GM21423 (cell line): Measurements from ENCODE around the gene FHIT.
A peak's percentile ranks its signal among the peaks of the same experiment; 100 is the strongest.
"Not testable (repeated sequence)": the region's sequence is repeated elsewhere in the genome, so short reads cannot be mapped to it uniquely, and the experiment has no call there.

ENCODE experiments used
- ATAC-seq: cut with Tn5 transposase; IDR thresholded peaks from one replicate; pipeline ENCODE4 v1.9.1; 2021; ENCODE audit warnings: mild to moderate bottlenecking, moderate library complexity; ENCODE audit not compliant: unreplicated experiment

Gene FHIT

GRCh38 chr3:61227799-61228198, 23.5 kb downstream of the FHIT start:
- ATAC-seq, result no peak

- no peak for ATAC-seq
These were observed 25.0 kb downstream of the FHIT start for GRCh38 chr3:61226166-61226686.

DNA sequence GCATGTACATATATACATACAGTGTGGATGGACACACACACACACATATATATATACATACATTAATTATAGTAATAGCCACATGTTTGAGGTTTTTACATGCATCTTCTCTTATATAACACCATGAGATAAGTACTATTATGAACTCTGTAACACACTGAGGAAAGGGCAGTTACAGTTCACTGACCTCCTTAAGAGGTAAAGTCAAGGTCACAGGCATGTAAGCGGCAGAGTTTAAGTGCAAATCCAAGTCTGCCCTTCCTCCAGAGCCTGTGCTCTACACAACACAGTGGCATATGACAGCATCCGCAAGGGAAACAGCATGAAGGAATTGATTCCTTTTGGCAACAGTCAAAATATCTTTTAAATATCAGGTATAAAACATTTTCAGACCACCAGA, 26.4 kb downstream of the FHIT start:
- ATAC-seq, result no peak

DNA sequence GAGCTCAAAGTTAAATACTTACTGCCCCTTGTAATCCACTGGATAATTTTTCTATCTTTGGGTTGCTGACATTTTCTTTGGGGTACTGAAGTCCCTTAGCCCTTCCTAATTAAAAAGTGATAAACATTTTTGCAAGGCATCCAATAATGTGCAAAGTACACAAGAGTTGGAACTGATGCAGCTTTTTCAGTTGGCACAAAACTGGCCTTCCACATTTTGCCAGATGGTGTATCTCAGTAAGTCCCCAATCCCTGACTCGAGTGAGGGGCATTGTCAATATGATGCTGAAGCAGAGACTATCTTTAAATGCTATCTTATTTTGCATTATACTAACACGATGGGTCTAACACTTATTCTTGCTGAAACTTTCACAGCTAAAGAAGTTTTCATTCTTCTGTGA, 27.8 kb downstream of the FHIT start:
- ATAC-seq, result no peak

DNA sequence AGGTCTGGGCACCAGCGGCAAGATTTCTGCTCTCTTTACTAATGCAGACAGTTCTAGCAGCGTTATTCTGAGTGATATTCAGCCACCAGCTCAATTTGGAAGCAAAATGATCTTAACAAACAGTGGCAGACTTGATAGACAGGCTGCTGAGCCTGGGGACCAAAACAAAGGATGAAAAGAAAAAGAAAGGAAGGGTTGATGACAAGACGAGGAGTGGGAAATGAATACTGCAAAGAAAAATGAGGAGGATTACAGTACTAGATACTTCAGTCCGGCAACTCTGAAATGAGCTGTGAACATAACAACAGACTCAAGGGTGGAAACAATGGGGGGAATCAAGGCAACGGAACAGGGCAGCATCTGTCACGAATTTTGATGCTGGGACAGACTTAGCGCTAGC, 28.8 kb downstream of the FHIT start:
- no peak for ATAC-seq

- no peak for ATAC-seq
These were observed 29.4 kb downstream of the FHIT start for GRCh38 chr3:61221759-61222362.

DNA sequence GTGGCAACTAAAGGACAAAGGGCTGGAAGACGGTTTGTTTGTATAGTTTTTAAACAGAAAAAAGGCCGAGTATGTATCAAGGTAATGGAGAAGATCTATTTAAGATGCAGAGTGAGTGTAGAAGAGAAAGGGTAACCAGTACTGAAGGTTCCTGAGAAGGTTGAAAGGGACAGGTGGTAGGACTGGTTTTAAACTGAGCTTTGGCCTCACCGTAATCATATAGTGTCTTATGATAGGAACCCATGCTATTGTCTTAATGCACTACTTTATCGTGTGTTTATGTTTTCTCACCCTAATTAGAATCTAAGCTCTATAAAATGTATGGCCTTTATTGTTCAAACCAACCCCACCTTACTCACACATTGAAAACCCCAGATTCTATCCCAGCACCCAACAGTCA, 32.7 kb downstream of the FHIT start:
- no peak for ATAC-seq

DNA sequence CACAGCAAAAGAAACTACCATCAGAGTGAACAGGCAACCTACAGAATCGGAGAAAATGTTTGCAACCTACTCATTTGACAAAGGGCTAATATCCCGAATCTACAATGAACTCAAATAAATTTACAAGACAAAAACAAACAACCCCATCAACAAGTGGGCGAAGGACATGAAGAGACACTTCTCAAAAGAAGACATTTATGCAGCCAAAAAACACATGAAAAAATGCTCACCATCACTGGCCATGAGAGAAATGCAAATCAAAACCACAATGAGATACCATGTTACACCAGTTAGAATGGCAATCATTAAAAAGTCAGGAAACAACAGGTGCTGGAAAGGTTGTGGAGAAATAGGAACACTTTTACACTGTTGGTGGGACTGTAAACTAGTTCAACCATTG, 35.1 kb downstream of the FHIT start:
- not testable (repeated sequence) for ATAC-seq

GRCh38 chr3:61202086-61202485, 49.2 kb downstream of the FHIT start:
- no peak for ATAC-seq

DNA sequence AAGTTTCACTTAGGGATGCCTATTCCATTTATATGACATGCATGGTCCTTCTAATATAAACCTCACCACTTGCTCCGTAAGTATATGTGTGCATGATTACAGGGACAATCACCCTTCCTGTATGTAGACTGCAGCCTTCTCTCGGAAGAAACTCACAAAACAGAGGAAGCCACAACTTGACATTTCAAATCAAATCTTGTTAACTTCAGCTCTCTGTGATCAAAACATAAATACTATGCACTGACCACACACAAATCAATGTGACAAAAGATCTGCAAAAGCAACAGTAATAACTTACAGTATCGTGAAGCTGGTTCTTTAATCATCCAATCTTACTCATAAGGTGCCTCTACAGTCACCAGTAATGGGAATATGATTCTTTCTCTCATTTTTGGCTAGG, 50.2 kb downstream of the FHIT start:
- ATAC-seq, result no peak

GRCh38 chr3:61200270-61200669, 51.0 kb downstream of the FHIT start:
- no peak for ATAC-seq

- no peak for ATAC-seq
These were observed 51.4 kb downstream of the FHIT start for GRCh38 chr3:61199843-61200242.

- ATAC-seq, result no peak
These were observed 56.2 kb downstream of the FHIT start for GRCh38 chr3:61194892-61195538.

DNA sequence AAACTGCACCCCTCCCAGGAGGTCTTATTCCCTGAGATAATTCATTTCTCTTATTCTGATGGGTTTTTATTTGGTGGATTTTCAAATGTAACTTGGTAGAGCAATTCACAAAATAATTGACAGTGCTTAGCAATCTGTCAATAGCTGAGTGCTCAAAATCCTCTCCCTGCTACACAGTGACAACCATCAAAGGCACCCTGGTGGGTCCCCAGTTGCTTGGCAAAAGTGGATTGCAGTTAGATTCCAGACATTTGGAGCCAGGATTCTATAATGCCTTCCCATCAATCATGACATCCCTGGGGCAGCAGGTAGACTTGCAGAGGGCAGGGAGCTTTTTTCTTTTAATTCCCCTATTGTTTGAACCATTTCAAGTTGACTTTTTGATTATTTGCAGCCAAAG, 59.0 kb downstream of the FHIT start:
- ATAC-seq, result no peak

DNA sequence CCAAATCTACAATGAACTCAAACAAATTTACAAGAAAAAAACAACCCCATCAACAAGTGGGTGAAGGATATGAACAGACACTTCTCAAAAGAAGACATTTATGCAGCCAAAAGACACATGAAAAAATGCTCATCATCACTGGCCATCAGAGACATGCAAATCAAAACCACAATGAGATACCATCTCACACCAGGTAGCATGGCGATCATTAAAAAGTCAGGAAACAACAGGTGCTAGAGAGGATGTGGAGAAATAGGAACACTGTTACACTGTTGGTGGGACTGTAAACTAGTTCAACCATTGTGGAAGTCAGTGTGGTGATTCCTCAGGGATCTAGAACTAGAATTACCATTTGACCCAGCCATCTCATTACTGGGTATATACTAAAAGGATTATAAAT, 61.0 kb downstream of the FHIT start:
- ATAC-seq, result not testable (repeated sequence)

DNA sequence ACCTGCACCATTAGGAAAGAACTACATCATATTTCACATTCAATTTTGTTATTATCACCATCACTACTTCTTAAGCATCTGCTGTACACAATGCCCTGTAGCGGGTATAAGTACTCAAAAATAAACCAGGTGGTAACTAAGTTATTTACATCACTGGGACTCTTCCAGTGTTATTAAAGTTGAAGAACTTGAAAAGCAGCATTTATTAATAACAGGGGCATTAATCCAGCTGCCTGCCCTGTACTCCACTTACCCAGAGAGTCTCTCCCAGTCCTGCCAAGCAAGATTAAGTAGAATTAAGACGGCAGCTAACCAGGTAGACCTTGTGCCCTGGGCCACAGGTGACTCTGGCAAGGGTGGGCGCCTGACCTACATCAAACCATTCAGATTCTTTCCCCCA, 65.2 kb downstream of the FHIT start:
- no peak for ATAC-seq

- ATAC-seq, result no peak
These were observed 66.3 kb downstream of the FHIT start for GRCh38 chr3:61184956-61185355.

DNA sequence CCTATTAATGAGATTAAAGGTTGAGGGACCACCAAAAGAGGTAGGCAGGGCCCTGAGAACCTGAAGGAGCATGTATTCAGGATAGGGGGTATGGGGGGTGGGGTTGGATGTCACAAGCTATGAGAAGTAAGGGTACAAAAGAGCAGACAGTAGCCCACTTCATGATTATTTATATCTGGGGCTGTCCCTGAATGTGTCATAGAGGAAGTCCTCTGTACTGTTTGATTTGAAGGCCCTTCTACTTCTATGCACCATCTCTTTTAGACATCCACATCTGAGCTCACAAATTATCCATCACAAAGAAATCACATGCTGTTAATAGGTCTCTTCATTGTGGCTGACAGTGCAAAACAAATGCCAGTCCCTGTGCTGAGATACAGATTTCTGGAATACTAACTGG, 68.6 kb downstream of the FHIT start:
- peak; percentile 42 for ATAC-seq

- ATAC-seq, result peak; percentile 96
These were observed 69.4 kb downstream of the FHIT start for GRCh38 chr3:61181874-61182273.

- no peak for ATAC-seq
These were observed 71.0 kb downstream of the FHIT start for GRCh38 chr3:61180206-61180605.

DNA sequence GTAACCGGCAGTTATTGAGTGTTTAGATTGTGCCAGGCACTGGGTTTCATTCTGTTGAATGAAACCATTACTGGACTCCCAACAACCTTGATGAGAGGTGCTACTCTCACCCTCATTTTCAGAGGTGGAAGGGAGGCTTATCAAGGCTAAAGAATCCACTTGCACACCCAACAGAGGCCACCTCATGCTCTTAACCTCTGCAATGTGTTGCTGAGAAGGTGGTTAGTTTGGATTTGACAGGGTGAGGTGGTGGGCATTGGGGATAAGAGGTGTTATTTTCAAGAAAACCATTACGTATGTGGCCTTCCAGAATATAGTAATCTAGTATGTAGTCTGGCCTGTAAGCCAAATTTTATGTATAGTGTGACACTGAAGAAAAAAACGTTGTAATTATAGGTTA, 73.1 kb downstream of the FHIT start:
- ATAC-seq, result no peak

DNA sequence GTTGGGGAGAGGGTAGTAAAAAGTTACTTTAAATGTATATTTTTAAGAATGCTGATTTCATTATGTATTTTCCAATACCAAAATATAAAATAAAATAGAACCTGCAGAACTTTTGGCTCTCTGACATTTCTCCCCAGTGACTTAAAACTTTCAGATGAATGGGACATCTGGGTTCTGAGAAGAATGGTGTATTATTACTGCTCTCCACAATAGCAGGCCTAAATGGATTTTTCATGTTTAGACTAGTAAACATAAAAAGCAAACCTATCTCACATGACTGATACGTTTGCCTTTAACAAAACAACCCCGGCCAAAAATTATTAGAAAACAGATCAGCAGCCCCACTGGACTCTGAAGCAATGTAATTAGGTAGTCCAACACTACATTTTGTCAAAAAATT, 73.8 kb downstream of the FHIT start:
- no peak for ATAC-seq

DNA sequence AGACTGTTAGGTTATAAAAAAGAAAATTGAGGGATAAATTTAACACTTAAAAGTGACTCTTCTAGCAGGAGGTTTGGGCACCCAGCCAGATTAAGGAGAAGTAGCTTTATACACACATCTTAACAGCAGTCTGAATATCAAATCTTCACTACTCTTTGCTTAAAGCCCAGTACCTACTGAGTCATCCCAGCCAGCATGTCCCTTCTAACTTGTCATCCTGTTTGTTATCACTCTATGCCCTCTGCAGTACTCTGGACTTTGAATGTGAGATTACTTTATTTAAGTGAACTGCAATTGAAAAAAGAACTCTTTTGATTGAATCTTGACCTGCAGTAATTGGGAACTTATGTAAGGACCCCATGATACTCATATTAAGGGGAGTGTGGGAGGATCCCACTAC, 77.6 kb downstream of the FHIT start:
- no peak for ATAC-seq
